PFSK-1 (cell line): ENCODE data around the gene SBSN.

Experiments
- FOXP2 ChIP-seq: optimal IDR thresholded peaks from 2 replicates; pipeline ENCODE3; 2011; ENCODE audit warnings: borderline replicate concordance, control low read depth, inconsistent platforms; ENCODE audit not compliant: insufficient read depth; ENCODE audit errors: extremely low read length, extremely low read depth
- POLR2AphosphoS5 ChIP-seq: IDR thresholded peaks from 2 replicates; pipeline ENCODE4 v1.6.1; 2012; ENCODE audit warnings: low read depth, mild to moderate bottlenecking, control low read depth, low read length, moderate library complexity
- REST ChIP-seq, 2 experiments: IDR thresholded peaks; 2 replicates each; pipeline versions ENCODE4 v1.6.1 to v1.8.0; 2011 to 2012; ENCODE audit warnings: low read depth in 2 of 2, low read length in 2 of 2, control low read depth in 1 of 2, inconsistent platforms in 1 of 2, mild to moderate bottlenecking in 1 of 2, moderate library complexity in 1 of 2; ENCODE audit not compliant: insufficient read depth in 1 of 2
- SIN3A ChIP-seq: IDR thresholded peaks from 2 replicates; pipeline ENCODE4 v1.6.1; 2012; ENCODE audit warnings: mild to moderate bottlenecking, low read length, moderate library complexity, borderline replicate concordance; ENCODE audit not compliant: insufficient read depth
- TAF1 ChIP-seq: IDR thresholded peaks from 2 replicates; pipeline ENCODE4 v1.6.1; 2012; ENCODE audit warnings: low read length, control low read depth, borderline replicate concordance; ENCODE audit not compliant: insufficient read depth

The SBSN gene

GRCh38 chr19:35531291-35531690 is 3.2 kb upstream of the SBSN start:
- TF ChIP-seq POLR2AphosphoS5 = no peak
- no peak for TF ChIP-seq REST (IDR thresholded peaks at IDR 0.05; ENCODE audit: insufficient read depth in 1 of 2, low read depth in 2 of 2, low read length in 2 of 2)
- TF ChIP-seq TAF1 = no peak
- no peak for TF ChIP-seq SIN3A
- TF ChIP-seq FOXP2 = no peak

GRCh38 chr19:35529241-35530218 is 1.4 kb upstream of the SBSN start:
- TF ChIP-seq SIN3A (no peak), POLR2AphosphoS5 (no peak), FOXP2 (no peak), REST (IDR thresholded peaks at IDR 0.05; ENCODE audit: insufficient read depth in 1 of 2, low read depth in 2 of 2, low read length in 2 of 2) (no peak), TAF1 (no peak)

GRCh38 chr19:35525873-35526272 is 2.2 kb downstream of the SBSN start:
- TF ChIP-seq FOXP2 (no peak), REST (IDR thresholded peaks at IDR 0.05; ENCODE audit: insufficient read depth in 1 of 2, low read depth in 2 of 2, low read length in 2 of 2) (no peak), POLR2AphosphoS5 (no peak), TAF1 (no peak), SIN3A (no peak)

GRCh38 chr19:35524181-35524837 is 3.8 kb downstream of the SBSN start:
- no peak for TF ChIP-seq REST (IDR thresholded peaks at IDR 0.05; ENCODE audit: insufficient read depth in 1 of 2, low read depth in 2 of 2, low read length in 2 of 2)
- TF ChIP-seq POLR2AphosphoS5 = no peak
- TF ChIP-seq TAF1 = no peak
- no peak for TF ChIP-seq SIN3A
- no peak for TF ChIP-seq FOXP2
